Astrocyte of the cerebellum (primary cell): Measurements from ENCODE around the gene FER.

Experiments used
- DNase-seq: peaks from one replicate; pipeline ENCODE4 v3.0.0-alpha.2; 2011; ENCODE audit warnings: low read depth
- H3K4me3 ChIP-seq: 2 replicates; pipeline ENCODE4 v1.5.1; 2011; ENCODE audit warnings: mild to moderate bottlenecking, low read depth, low read length, moderate library complexity
- in situ Hi-C: cut with HindIII; loops from 2 replicates; pipeline ENCODE4 v1.10.0; 2017; ENCODE audit warnings: low sequenced_read_pairs
- TF ChIP-seq, protein P1 (sequence below): IDR thresholded peaks from 2 replicates; pipeline ENCODE4 v1.5.1; 2012; ENCODE audit warnings: low read length, low read depth, moderate library complexity, mild to moderate bottlenecking; ENCODE audit errors: missing control alignments

Gene FER

DNA sequence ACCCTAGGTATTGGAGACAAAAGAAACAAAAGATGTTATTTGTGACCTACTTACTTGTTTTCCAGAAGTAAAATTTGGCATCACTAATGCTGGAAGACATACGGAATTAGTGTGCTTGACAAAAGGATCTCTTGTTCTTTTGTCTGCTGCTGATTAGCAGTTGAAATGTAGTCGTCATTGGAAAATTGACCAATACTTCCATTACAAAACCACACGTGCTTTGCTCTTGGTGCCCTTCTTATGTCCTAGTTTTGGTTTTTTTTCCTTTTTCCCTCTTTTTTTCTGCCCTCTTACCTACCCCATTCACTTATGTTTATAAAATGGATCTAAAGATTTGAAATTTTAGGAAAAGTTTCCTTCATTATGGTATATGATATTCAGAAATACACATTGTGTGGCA is 197.4 kb downstream of the FER start:
- in situ Hi-C loops = no loop called here
- H3K4me3 ChIP-seq = no peak overlapping the region
- DNase-seq = no peak
- TF ChIP-seq, protein P1, sequence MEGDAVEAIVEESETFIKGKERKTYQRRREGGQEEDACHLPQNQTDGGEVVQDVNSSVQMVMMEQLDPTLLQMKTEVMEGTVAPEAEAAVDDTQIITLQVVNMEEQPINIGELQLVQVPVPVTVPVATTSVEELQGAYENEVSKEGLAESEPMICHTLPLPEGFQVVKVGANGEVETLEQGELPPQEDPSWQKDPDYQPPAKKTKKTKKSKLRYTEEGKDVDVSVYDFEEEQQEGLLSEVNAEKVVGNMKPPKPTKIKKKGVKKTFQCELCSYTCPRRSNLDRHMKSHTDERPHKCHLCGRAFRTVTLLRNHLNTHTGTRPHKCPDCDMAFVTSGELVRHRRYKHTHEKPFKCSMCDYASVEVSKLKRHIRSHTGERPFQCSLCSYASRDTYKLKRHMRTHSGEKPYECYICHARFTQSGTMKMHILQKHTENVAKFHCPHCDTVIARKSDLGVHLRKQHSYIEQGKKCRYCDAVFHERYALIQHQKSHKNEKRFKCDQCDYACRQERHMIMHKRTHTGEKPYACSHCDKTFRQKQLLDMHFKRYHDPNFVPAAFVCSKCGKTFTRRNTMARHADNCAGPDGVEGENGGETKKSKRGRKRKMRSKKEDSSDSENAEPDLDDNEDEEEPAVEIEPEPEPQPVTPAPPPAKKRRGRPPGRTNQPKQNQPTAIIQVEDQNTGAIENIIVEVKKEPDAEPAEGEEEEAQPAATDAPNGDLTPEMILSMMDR = no peak

- in situ Hi-C loops = no loop called here
- no peak overlapping the region for H3K4me3 ChIP-seq
- TF ChIP-seq, protein P1 = no peak
- DNase-seq = no peak
These were observed 198.3 kb downstream of the FER start for GRCh38 chr5:108946008-108946407.

- in situ Hi-C loops = no loop called here
- TF ChIP-seq, protein P1 = no peak
- H3K4me3 ChIP-seq = no peak overlapping the region
- no peak for DNase-seq
These were observed 199.5 kb downstream of the FER start for GRCh38 chr5:108947164-108947563.

GRCh38 chr5:108950276-108950675 is 202.6 kb downstream of the FER start:
- DNase-seq = no peak
- TF ChIP-seq, protein P1 = no peak
- in situ Hi-C loops = no loop called here
- no peak overlapping the region for H3K4me3 ChIP-seq

DNA sequence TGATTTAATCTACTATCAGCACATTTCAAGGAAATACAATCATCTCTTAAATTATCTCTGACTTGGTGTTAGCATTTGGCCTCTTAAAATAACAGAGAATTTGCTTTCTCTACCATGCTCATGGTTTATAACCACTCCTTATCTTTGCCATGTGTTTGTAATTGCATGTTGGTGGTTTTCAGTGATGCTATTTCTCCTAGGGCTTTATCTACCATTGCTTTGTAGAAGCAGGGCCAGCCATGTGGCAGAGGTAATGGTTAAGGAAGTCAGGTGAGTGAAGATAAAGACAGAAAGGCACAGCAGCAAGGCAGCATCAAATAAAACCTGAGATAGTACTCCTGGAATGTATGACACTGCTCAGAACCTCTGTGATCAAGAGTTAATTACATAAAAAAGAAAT is 206.2 kb downstream of the FER start:
- DNase-seq = no peak
- TF ChIP-seq, protein P1 = no peak
- in situ Hi-C loops = no loop called here
- no peak overlapping the region for H3K4me3 ChIP-seq

- DNase-seq = no peak
- no peak overlapping the region for H3K4me3 ChIP-seq
- TF ChIP-seq, protein P1 = no peak
- in situ Hi-C loops = no loop called here
These were observed 209.6 kb downstream of the FER start for GRCh38 chr5:108957333-108957732.

GRCh38 chr5:108966910-108967309 is 219.2 kb downstream of the FER start:
- no peak overlapping the region for H3K4me3 ChIP-seq
- TF ChIP-seq, protein P1 = no peak
- DNase-seq = no peak
- in situ Hi-C loops = no loop called here
